ENCODE data around the gene TEN1.

DNA sequence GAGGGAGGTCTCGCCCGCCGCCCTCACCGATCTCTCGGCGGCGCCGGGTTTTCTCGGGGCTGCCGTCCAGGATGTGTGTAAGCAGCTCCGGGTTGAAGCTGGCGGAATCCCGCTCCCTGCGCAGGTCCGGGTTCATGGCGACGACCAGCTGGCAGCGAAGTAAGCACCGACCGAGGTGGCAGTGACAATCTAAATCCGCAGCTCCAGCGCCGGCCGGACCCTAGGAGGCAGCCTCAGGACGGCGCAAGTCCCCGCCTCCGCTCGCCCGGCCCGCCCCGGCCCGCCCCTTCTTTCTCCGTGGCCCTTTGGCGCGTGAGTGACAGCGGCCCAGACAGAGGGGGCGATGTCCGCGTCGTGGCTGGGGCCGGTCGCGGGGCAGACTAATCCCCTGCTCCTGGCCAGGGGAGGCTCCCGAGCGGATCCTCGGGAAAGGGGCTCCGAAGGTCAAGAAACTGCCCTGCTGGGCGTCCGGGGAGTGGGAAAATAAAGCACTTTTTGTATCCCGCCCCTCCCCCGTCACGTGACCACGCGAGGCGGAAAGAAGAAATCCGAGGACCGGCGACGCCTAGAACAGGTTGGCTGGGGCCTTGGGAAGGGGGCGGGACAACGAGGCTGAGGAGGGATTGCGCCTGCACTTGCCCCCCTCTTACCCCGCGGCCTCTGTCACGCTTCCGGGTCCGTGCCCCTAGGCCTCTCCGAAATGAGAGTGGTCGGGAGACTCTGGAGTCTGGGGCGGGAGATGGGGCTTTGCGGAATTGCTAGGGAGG is at the start of gene TEN1, which contains the start of gene ACOX1:
- TF ChIP-seq, protein P1, sequence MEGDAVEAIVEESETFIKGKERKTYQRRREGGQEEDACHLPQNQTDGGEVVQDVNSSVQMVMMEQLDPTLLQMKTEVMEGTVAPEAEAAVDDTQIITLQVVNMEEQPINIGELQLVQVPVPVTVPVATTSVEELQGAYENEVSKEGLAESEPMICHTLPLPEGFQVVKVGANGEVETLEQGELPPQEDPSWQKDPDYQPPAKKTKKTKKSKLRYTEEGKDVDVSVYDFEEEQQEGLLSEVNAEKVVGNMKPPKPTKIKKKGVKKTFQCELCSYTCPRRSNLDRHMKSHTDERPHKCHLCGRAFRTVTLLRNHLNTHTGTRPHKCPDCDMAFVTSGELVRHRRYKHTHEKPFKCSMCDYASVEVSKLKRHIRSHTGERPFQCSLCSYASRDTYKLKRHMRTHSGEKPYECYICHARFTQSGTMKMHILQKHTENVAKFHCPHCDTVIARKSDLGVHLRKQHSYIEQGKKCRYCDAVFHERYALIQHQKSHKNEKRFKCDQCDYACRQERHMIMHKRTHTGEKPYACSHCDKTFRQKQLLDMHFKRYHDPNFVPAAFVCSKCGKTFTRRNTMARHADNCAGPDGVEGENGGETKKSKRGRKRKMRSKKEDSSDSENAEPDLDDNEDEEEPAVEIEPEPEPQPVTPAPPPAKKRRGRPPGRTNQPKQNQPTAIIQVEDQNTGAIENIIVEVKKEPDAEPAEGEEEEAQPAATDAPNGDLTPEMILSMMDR (IDR thresholded peaks at IDR 0.05): peak; percentile 7 to 40 (median 22)
- TF ChIP-seq POLR2A (IDR thresholded peaks at IDR 0.05; ENCODE audit: low read depth) (peak; percentile 80), POLR2AphosphoS5 (IDR thresholded peaks at IDR 0.05) (peak; percentile 89 to 96), EP300 (IDR thresholded peaks at IDR 0.05) (no peak)

Data from esophagus muscularis mucosa (tissue), 4 donors.